ENCODE measurements around the gene BABAM2.

Gene BABAM2

DNA sequence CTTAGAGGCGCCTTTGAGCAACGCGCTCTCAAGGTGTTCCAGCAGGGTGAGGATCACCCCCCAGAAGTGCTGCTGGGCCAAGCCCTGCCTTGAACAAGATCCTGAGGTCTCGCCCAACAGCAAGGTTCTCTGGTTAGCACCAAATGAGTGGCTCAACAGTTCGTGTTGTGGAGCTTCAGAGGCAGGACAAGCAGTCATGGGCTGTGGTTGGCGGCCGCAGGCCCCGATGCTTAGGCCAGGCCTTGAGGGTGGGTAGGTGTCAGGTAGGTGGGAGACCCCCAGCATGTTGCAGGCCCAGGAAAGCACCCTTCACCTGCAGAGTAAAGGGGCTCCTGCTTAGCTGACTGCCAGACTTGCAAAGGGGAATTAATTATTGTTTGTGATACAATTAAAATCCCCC, 431.9 kb downstream of the BABAM2 start:
- no peak for TF ChIP-seq CTCF (IDR thresholded peaks at IDR 0.05; ENCODE audit: extremely low read depth, missing control alignments)
- no peak for DNase-seq (ENCODE audit: low spot score)

- TF ChIP-seq CTCF (IDR thresholded peaks at IDR 0.05; ENCODE audit: extremely low read depth, missing control alignments), result no peak
- no peak for DNase-seq (ENCODE audit: low spot score)
Observed at GRCh38 chr2:28322981-28323396, 432.5 kb downstream of the BABAM2 start.

- TF ChIP-seq CTCF (IDR thresholded peaks at IDR 0.05; ENCODE audit: extremely low read depth, missing control alignments), result no peak
Observed at GRCh38 chr2:28325173-28325566, 434.6 kb downstream of the BABAM2 start.

GRCh38 chr2:28325567-28326468, 435.3 kb downstream of the BABAM2 start:
- DNase-seq (ENCODE audit: low spot score), result no peak
- no peak for TF ChIP-seq CTCF (IDR thresholded peaks at IDR 0.05; ENCODE audit: extremely low read depth, missing control alignments)

More at GRCh38 chr2:28325173-28325566, 434.6 kb downstream of the BABAM2 start:
- DNase-seq (ENCODE audit: low spot score), result no peak

DNA sequence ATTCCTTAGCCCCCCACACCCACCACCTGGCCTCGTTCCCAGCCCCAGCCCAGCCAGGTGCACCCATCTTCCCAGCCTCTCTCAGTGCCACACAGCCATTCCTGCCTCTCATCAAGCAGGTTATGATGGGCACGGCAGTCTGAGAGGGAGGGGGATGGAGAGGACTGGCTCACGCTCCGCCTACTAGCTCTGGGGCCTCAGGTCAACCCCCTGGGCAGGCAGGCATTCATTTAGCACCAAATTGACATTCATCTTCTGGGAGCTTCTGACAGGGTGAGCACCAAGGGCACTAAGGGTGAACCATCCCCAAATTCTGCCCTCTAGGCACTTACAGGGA, 435.9 kb downstream of the BABAM2 start:
- no peak for DNase-seq (ENCODE audit: low spot score)

DNA sequence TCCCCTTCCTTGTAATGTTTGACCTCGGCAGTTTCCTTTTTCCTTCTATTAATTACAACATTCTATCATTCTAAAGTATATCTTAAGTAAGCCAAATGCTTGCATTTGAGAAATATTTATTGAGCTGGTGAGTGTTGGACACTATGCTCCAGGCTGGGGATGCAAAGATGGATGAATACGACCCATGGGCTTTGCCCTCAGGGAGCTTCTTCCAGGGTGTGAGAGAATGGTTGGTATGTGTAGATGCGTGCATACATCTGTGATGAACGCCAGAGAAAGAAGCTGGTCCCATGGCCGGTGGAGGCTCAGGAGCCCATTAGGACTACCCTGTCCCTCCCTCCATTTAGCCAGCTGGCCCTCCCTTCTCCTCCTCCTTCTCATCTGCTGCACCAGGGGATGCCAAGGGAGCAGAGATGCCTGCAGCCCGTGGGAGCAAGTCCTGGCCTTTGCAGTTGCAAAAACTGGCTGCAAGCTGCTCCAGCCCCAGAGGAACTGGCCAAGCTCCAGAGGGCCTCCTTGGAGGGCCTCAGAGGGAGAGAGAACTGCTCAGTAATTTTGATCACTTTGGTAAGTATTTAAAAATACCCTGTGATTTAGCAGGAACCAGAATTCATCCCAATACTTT, 436.5 kb downstream of the BABAM2 start:
- TF ChIP-seq CTCF (IDR thresholded peaks at IDR 0.05; ENCODE audit: extremely low read depth, missing control alignments), result no peak
- no peak for DNase-seq (ENCODE audit: low spot score)

More for the DNA sequence above, 435.9 kb downstream of the BABAM2 start:
- TF ChIP-seq CTCF (IDR thresholded peaks at IDR 0.05; ENCODE audit: extremely low read depth, missing control alignments), result no peak

DNA sequence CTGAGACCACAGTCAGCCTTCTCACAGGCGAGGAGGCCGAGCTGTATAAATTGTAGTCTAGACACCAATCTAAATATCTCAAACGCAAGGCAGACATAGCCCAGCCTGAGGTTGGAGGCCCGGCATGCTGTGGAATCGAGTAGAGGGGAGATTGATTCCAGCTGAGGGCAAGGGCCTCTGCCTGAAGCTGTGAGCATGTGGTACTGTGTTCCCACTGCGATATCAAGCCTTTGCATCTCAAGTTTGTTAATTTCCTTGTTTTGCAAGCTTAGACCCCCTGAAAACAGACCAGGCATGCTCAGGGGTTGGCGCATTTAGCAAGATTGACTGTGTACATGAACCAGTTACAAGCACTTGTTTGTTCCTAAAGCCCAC, 437.0 kb downstream of the BABAM2 start:
- no peak for TF ChIP-seq CTCF (IDR thresholded peaks at IDR 0.05; ENCODE audit: extremely low read depth, missing control alignments)
- no peak for DNase-seq (ENCODE audit: low spot score)
